WTC11 (cell line): ENCODE measurements around the gene COL17A1. TPM values are rescaled to one million over a fixed set of nuclear protein-coding genes. Genes with fewer than 3 reads are reported as not detected.

ENCODE experiments used
- ATAC-seq: fragments of 200-7000 bp; cut with Tn5 transposase; 2 replicates; pipeline ENCODE4 v1.10.0; 2021; ENCODE audit warnings: mild to moderate bottlenecking, moderate library complexity
- CTCF ChIA-PET: fragments of 300-600 bp; sonication (Branson Sonifier 250); formaldehyde crosslinking; loops from one replicate; lab custom pipeline; 2021; ENCODE audit warnings: antibody characterized with exemption; lab: Charles Lee
- POLR2A ChIA-PET: fragments of 350-600 bp; sonication (Branson Sonifier 250); formaldehyde crosslinking; loops from one replicate; lab custom pipeline; 2021; ENCODE audit warnings: antibody characterized with exemption; lab: Charles Lee
- DNase-seq: peaks from one replicate; pipeline ENCODE4 v3.0.0; 2021; ENCODE audit warnings: low spot score
- H3K27ac Mint-ChIP-seq: 2 replicates; pipeline ENCODE4 v1.8.0; 2021; ENCODE audit warnings: mixed read lengths
- H3K27me3 Mint-ChIP-seq: 2 replicates; pipeline ENCODE4 v1.8.0; 2021; ENCODE audit warnings: low read depth, mild to moderate bottlenecking, moderate library complexity, mixed read lengths
- H3K36me3 Mint-ChIP-seq: 2 replicates; pipeline ENCODE4 v1.8.0; 2021; ENCODE audit warnings: mixed read lengths
- H3K4me1 Mint-ChIP-seq: 2 replicates; pipeline ENCODE4 v1.8.0; 2022; ENCODE audit warnings: mixed read lengths
- H3K4me3 Mint-ChIP-seq: 2 replicates; pipeline ENCODE4 v1.8.0; 2021; ENCODE audit warnings: mild to moderate bottlenecking, moderate library complexity, mixed read lengths
- H3K9me3 Mint-ChIP-seq: 2 replicates; pipeline ENCODE4 v1.8.0; 2021; ENCODE audit warnings: mixed read lengths
- CREB1 ChIP-seq: sonication (generic); formaldehyde crosslinking; IDR thresholded peaks from 2 replicates; pipeline ENCODE4 v1.8.0; 2023; ENCODE audit warnings: mild to moderate bottlenecking, missing genetic modification reagents
- ELF4 ChIP-seq: sonication (generic); formaldehyde crosslinking; IDR thresholded peaks from 2 replicates; pipeline ENCODE4 v1.8.1; 2022; ENCODE audit warnings: low read depth, mild to moderate bottlenecking, moderate library complexity, missing genetic modification reagents
- FOXK1 ChIP-seq: sonication (generic); formaldehyde crosslinking; IDR thresholded peaks from 2 replicates; pipeline ENCODE4 v1.8.0; 2022; ENCODE audit warnings: mild to moderate bottlenecking, moderate library complexity, missing genetic modification reagents
- FOXP1 ChIP-seq: sonication (generic); formaldehyde crosslinking; IDR thresholded peaks from 2 replicates; pipeline ENCODE4 v1.8.0; 2022; ENCODE audit warnings: missing genetic modification reagents, mild to moderate bottlenecking, moderate library complexity, borderline replicate concordance
- IRF1 ChIP-seq: sonication (generic); formaldehyde crosslinking; IDR thresholded peaks from 2 replicates; pipeline ENCODE4 v1.8.0; 2023; ENCODE audit warnings: missing genetic modification reagents
- KAT7 ChIP-seq: sonication (generic); formaldehyde crosslinking; IDR thresholded peaks from 2 replicates; pipeline ENCODE4 v1.8.1; 2023; ENCODE audit warnings: missing genetic modification reagents, mild to moderate bottlenecking, borderline replicate concordance
- MYBL2 ChIP-seq: sonication (generic); formaldehyde crosslinking; IDR thresholded peaks from 2 replicates; pipeline ENCODE4 v1.8.1; 2023; ENCODE audit warnings: mild to moderate bottlenecking, moderate library complexity, missing genetic modification reagents
- NFYB ChIP-seq: sonication (generic); formaldehyde crosslinking; conservative IDR thresholded peaks from 2 replicates; pipeline ENCODE4 v1.8.0; 2022; ENCODE audit warnings: low read depth, missing genetic modification reagents
- RORB ChIP-seq: fragments of 250-450 bp; sonication (Bioruptor Pico); IDR thresholded peaks from 2 replicates; pipeline ENCODE4 v1.9.0; 2021; ENCODE audit warnings: mild to moderate bottlenecking
- STAT6 ChIP-seq: sonication (generic); formaldehyde crosslinking; conservative IDR thresholded peaks from 2 replicates; pipeline ENCODE4 v1.8.1; 2023; ENCODE audit warnings: mild to moderate bottlenecking, low read depth, missing genetic modification reagents, moderate library complexity
- TEAD1 ChIP-seq: sonication (generic); formaldehyde crosslinking; IDR thresholded peaks from 2 replicates; pipeline ENCODE4 v1.8.0; 2022; ENCODE audit warnings: mild to moderate bottlenecking, missing genetic modification reagents
- ZNF232 ChIP-seq: sonication (generic); formaldehyde crosslinking; IDR thresholded peaks from 2 replicates; pipeline ENCODE4 v1.8.0; 2022; ENCODE audit warnings: mild to moderate bottlenecking, missing genetic modification reagents
- ZNF396 ChIP-seq: fragments of 250-450 bp; sonication (Bioruptor Pico); IDR thresholded peaks from 2 replicates; pipeline ENCODE4 v1.8.0; 2021; ENCODE audit warnings: mild to moderate bottlenecking, moderate library complexity, borderline replicate concordance
- total RNA-seq: library from RNA; stranded (reverse); gene quantifications from 3 replicates; pipeline ENCODE4 v1.2.3, GENCODE V29; 2021
- TF ChIP-seq, protein P1 (sequence below): sonication (generic); formaldehyde crosslinking; IDR thresholded peaks from 2 replicates; pipeline ENCODE4 v1.8.1; 2023; ENCODE audit warnings: mild to moderate bottlenecking, moderate library complexity, missing genetic modification reagents
- TF ChIP-seq, protein P2 (sequence below): sonication (generic); formaldehyde crosslinking; IDR thresholded peaks from 2 replicates; pipeline ENCODE4 v1.8.0; 2022; ENCODE audit warnings: mild to moderate bottlenecking, missing genetic modification reagents
- TF ChIP-seq, protein P3 (sequence below): fragments of 250-450 bp; sonication (Bioruptor Pico); IDR thresholded peaks from 2 replicates; pipeline ENCODE4 v1.9.0; 2021; ENCODE audit warnings: mild to moderate bottlenecking
- TF ChIP-seq, protein P4 (sequence below): fragments of 200-600 bp; IDR thresholded peaks from 2 replicates; pipeline ENCODE4 v1.8.0; 2022; ENCODE audit warnings: antibody characterized with exemption

COL17A1 gene
- total RNA-seq, 1 experiment from 2014 or later, result 1.5 TPM

DNA sequence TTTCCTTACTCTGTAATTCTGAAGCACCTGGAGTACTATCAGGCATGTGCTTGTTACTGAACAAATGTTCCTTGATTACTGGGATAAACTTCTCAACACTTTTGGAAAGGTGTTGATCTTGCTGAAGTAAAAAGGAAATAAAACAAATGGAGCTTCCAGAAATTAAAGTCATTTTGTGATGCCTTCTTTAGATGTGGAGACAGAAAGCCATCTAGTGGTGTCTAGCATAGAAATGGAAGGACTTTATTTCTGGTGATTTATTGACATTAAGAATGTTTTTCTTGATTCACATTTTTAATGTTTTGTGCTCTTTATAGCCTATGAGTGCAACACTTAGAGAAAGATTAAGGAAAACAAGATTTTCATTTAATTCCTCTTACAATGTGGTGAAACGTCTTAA lies 37.7 kb upstream of the COL17A1 start:
- Mint-ChIP-seq H3K36me3 (peaks cover 6% of the 10 kb centered on the region), H3K9me3 (no peaks in the 10 kb centered on the region), H3K4me3 (peak overlapping the region; percentile 92), H3K4me1 (peaks cover 36% of the 10 kb centered on the region), H3K27me3 (no peaks in the 10 kb centered on the region; the same call in 1 of the 2 replicates), H3K27ac (peak overlapping the region; percentile 79)
- DNase-seq (no peak), ATAC-seq (no peak)
- CTCF ChIA-PET, result interaction anchor here (0.8 to 3.7 kb wide), 6 partner anchors 16 to 235 kb away, joined by 3 to 20 read pairs (median 9); partner anchors contain the start of gene GSTO1
- TF ChIP-seq FOXP1 (no peak), KAT7 (CRISPR knock-in tag) (no peak)
- TF ChIP-seq, protein P1, sequence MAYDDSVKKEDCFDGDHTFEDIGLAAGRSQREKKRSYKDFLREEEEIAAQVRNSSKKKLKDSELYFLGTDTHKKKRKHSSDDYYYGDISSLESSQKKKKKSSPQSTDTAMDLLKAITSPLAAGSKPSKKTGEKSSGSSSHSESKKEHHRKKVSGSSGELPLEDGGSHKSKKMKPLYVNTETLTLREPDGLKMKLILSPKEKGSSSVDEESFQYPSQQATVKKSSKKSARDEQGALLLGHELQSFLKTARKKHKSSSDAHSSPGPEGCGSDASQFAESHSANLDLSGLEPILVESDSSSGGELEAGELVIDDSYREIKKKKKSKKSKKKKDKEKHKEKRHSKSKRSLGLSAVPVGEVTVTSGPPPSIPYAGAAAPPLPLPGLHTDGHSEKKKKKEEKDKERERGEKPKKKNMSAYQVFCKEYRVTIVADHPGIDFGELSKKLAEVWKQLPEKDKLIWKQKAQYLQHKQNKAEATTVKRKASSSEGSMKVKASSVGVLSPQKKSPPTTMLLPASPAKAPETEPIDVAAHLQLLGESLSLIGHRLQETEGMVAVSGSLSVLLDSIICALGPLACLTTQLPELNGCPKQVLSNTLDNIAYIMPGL (CRISPR knock-in tag), result no peak
- POLR2A ChIA-PET, result interaction anchor here (0.8 to 2.2 kb wide), 2 partner anchors 17 to 131 kb away, joined by 3 to 6 read pairs; partner anchors contain the start of gene GSTO1

- POLR2A ChIA-PET, result interaction anchor here (0.6 to 2.7 kb wide), 18 partner anchors 8 to 231 kb away, joined by 3 to 34 read pairs (median 4); partner anchors contain the start of genes CFAP43, CFAP58, GSTO1 and GSTO2
Observed at GRCh38 chr10:104122225-104123107, 36.8 kb upstream of the COL17A1 start.

DNA sequence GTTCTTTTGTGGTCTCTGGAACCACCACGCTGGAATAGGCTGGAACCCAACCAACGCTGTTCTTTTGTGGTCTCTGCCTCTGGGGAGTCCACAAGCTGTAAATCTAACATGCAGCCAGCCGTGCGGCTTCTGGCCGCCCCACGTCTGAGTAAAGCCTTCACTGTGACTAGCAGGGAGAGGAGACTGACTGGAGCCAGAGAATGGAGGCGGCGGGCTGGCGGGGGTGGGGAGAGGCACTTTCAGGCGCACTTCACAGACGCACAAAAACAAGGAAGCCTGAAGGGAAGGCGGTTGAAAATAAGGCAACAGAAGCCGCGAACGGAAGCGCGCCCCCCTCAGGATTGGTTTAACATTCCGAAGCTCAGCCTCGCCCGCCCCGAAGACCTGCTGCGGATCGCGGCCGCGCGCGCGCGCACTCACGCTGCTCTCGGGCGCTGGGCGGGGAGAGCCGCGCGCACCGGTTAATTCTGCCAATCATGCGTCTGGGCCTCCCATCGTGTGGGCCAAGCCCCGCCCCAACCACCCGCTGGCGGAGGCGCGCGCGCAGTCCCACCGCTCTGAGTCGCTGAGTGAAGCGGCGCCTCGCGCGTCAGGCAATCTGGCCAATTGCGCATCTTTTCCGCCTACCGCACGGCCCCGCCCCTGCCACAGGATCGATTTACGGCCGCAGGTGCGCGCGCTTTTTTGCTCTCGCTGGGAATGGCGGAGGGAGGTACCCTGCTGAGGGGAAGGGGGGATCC lies 36.0 kb upstream of the COL17A1 start, which contains the start of gene SFR1:
SFR1 (plus strand) TSS at position 687 of the 740 bp plus-strand sequence; CDS start at position 700, 13 bp downstream.
- H3K27me3 Mint-ChIP-seq, result no peaks in the 10 kb centered on the region; the same call in 1 of the 2 replicates
- POLR2A ChIA-PET, result interaction anchor here (0.6 to 2.7 kb wide), 18 partner anchors 12 to 232 kb away, joined by 3 to 34 read pairs (median 4); partner anchors contain the start of genes CFAP43, CFAP58, GSTO1 and GSTO2
- peak; percentile 99 for DNase-seq
- TF ChIP-seq RORB (no peak), TEAD1 (CRISPR knock-in tag) (peak; percentile 86), IRF1 (no peak), ZNF232 (CRISPR knock-in tag) (no peak), NFYB (CRISPR knock-in tag) (peak; percentile 21; the same call in 1 of the 2 replicates), FOXK1 (peak; percentile 32; the same call in 1 of the 2 replicates), ELF4 (no peak)
- TF ChIP-seq, protein P2, sequence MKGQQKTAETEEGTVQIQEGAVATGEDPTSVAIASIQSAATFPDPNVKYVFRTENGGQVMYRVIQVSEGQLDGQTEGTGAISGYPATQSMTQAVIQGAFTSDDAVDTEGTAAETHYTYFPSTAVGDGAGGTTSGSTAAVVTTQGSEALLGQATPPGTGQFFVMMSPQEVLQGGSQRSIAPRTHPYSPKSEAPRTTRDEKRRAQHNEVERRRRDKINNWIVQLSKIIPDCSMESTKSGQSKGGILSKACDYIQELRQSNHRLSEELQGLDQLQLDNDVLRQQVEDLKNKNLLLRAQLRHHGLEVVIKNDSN (CRISPR knock-in tag), result peak; percentile 34; the same call in 1 of the 2 replicates
- TF ChIP-seq, protein P3, sequence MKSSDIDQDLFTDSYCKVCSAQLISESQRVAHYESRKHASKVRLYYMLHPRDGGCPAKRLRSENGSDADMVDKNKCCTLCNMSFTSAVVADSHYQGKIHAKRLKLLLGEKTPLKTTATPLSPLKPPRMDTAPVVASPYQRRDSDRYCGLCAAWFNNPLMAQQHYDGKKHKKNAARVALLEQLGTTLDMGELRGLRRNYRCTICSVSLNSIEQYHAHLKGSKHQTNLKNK (CRISPR knock-in tag), result no peak
- TF ChIP-seq, protein P4, sequence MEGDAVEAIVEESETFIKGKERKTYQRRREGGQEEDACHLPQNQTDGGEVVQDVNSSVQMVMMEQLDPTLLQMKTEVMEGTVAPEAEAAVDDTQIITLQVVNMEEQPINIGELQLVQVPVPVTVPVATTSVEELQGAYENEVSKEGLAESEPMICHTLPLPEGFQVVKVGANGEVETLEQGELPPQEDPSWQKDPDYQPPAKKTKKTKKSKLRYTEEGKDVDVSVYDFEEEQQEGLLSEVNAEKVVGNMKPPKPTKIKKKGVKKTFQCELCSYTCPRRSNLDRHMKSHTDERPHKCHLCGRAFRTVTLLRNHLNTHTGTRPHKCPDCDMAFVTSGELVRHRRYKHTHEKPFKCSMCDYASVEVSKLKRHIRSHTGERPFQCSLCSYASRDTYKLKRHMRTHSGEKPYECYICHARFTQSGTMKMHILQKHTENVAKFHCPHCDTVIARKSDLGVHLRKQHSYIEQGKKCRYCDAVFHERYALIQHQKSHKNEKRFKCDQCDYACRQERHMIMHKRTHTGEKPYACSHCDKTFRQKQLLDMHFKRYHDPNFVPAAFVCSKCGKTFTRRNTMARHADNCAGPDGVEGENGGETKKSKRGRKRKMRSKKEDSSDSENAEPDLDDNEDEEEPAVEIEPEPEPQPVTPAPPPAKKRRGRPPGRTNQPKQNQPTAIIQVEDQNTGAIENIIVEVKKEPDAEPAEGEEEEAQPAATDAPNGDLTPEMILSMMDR, result 0 out of 2 replicates have a peak, but pooled peaks have one; percentile 42

More at GRCh38 chr10:104122225-104123107, 36.8 kb upstream of the COL17A1 start:
- no peaks in the 10 kb centered on the region for H3K9me3 Mint-ChIP-seq
- H3K27ac Mint-ChIP-seq, result peak overlapping the region; percentile 98
- H3K4me1 Mint-ChIP-seq, result peaks cover 36% of the 10 kb centered on the region
- H3K36me3 Mint-ChIP-seq, result peaks cover 6% of the 10 kb centered on the region
- no peaks in the 10 kb centered on the region; the same call in 1 of the 2 replicates for H3K27me3 Mint-ChIP-seq
- TF ChIP-seq ZNF396 (CRISPR knock-in tag) (no peak), CREB1 (CRISPR knock-in tag) (no peak), STAT6 (CRISPR knock-in tag) (no peak), MYBL2 (CRISPR knock-in tag) (peak; percentile 12; the same call in 1 of the 2 replicates)
- TF ChIP-seq, all 79 proteins: peak for 1
- DNase-seq, result no peak
- H3K4me3 Mint-ChIP-seq, result peak overlapping the region; percentile 92
- ATAC-seq, result peak; percentile 1
- CTCF ChIA-PET, result interaction anchor here (0.6 to 3.7 kb wide), 24 partner anchors 8 to 274 kb away, joined by 3 to 35 read pairs (median 4); partner anchors contain the start of genes CFAP58 and GSTO1

More for the DNA sequence above, 36.0 kb upstream of the COL17A1 start, which contains the start of gene SFR1:
- peak; percentile 92 for ATAC-seq
- Mint-ChIP-seq H3K4me1 (peaks cover 29% of the 10 kb centered on the region), H3K9me3 (no peaks in the 10 kb centered on the region), H3K36me3 (peaks cover 6% of the 10 kb centered on the region), H3K4me3 (peak within 1 kb of the TSS; percentile 92), H3K27ac (peak within 1 kb of the TSS; percentile 100)
- CTCF ChIA-PET, result interaction anchor here (0.5 to 3.7 kb wide), 30 partner anchors 9 to 409 kb away, joined by 3 to 35 read pairs (median 4); partner anchors contain the start of genes CFAP58 and GSTO1
